ENCODE measurements around the gene DDX19B. TPM values are rescaled to one million over a fixed set of nuclear protein-coding genes. Genes with fewer than 3 reads are reported as not detected.

Gene DDX19B
- polyA plus RNA-seq, 2 of the 4 experiments (the other 2 are of a cell fraction) = 26.9 to 50.6 TPM

- Histone ChIP-seq H3K27ac (no peak overlapping the region), H3K4me3 (no peak overlapping the region), H3K4me1 (no peaks in the 10 kb centered on the region), H3K9me3 (no peaks in the 10 kb centered on the region), H3K4me2 (no peak overlapping the region)
- FAIRE-seq = no peak
- TF ChIP-seq HOXB5 (CRISPR knock-in tag; IDR thresholded peaks at IDR 0.05) (no peak), PHF8 (IDR thresholded peaks at IDR 0.05; ENCODE audit: borderline replicate concordance, low read depth) (no peak)
- WGBS (ENCODE audit: missing lambda C conversion rate) = 91% methylated on average over 7 of the region's 9 CpGs
- POLR2A ChIA-PET = no interaction called here
- no peak for ATAC-seq
- CTCF ChIA-PET = interaction anchor here (1.0 to 1.2 kb wide), 3 partner anchors 9 to 21 kb away, joined by 3 to 4 read pairs (median 4); no protein-coding TSS in a partner anchor
- no peak for DNase-seq (ENCODE audit: low read depth in 1 of 2, low spot score in 1 of 2)
These were observed 43.4 kb upstream of the DDX19B start for GRCh38 chr16:70255574-70255973.

DNA sequence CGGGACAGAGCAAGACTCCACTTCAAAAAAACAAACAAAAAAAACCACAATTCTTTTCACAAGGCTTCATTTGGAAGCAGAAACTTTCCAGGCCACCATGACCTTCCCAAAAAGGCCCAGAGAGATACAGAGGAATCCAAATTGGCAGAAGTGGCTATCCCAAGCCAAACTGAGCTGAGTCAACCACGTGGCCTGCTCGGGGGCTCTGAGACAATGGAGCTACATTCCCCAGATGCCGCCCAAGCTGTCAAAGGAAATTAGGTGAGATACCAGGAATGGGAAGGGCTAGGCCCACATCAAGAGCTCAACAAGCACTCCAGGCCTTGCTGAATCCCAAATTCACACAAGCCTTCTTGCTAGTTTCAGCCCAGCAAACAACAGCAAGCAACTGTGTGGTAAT lies 41.6 kb upstream of the DDX19B start:
- FAIRE-seq = no peak
- Histone ChIP-seq H3K27ac (no peak overlapping the region), H3K4me1 (no peaks in the 10 kb centered on the region), H3K4me3 (no peak overlapping the region), H3K4me2 (no peak overlapping the region), H3K9me3 (no peaks in the 10 kb centered on the region)
- WGBS (ENCODE audit: missing lambda C conversion rate) = 89% methylated on average over 4 of the region's 4 CpGs
- no peak for DNase-seq (ENCODE audit: low read depth in 1 of 2, low spot score in 1 of 2)
- POLR2A ChIA-PET = no interaction called here
- no peak for ATAC-seq
- TF ChIP-seq NFE2L2 (conservative IDR thresholded peaks at IDR 0.05; ENCODE audit: low read length) = no peak
- TF ChIP-seq ZFP36 (IDR thresholded peaks at IDR 0.05; ENCODE audit: borderline replicate concordance, partially characterized antibody) = no peak
- TF ChIP-seq CBX2 (IDR thresholded peaks at IDR 0.05; ENCODE audit: borderline replicate concordance, low read depth) = no peak
- TF ChIP-seq EHF (CRISPR knock-in tag; IDR thresholded peaks at IDR 0.05) = no peak
- no peak for TF ChIP-seq ZSCAN20 (CRISPR knock-in tag; IDR thresholded peaks at IDR 0.05)
- TF ChIP-seq NPAS2 (CRISPR knock-in tag; IDR thresholded peaks at IDR 0.05; ENCODE audit: borderline replicate concordance) = no peak
- TF ChIP-seq, protein P1, sequence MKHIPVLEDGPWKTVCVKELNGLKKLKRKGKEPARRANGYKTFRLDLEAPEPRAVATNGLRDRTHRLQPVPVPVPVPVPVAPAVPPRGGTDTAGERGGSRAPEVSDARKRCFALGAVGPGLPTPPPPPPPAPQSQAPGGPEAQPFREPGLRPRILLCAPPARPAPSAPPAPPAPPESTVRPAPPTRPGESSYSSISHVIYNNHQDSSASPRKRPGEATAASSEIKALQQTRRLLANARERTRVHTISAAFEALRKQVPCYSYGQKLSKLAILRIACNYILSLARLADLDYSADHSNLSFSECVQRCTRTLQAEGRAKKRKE (CRISPR knock-in tag; IDR thresholded peaks at IDR 0.05; ENCODE audit: low read depth) = no peak
- TF ChIP-seq RARB (CRISPR knock-in tag; IDR thresholded peaks at IDR 0.05) = no peak
- TF ChIP-seq HMGXB4 (CRISPR knock-in tag; IDR thresholded peaks at IDR 0.05; ENCODE audit: borderline replicate concordance) = no peak
- TF ChIP-seq ZC3H11A (IDR thresholded peaks at IDR 0.05) = no peak
- no peak for TF ChIP-seq ESRRA (IDR thresholded peaks at IDR 0.05; ENCODE audit: borderline replicate concordance, low read length)
- no peak for TF ChIP-seq GATA3 (IDR thresholded peaks at IDR 0.05; ENCODE audit: borderline replicate concordance)
- TF ChIP-seq RFX5 (IDR thresholded peaks at IDR 0.05) = no peak
- TF ChIP-seq, protein P2, sequence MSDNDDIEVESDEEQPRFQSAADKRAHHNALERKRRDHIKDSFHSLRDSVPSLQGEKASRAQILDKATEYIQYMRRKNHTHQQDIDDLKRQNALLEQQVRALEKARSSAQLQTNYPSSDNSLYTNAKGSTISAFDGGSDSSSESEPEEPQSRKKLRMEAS (IDR thresholded peaks at IDR 0.05) = no peak
- no peak for TF ChIP-seq MAZ (IDR thresholded peaks at IDR 0.05; ENCODE audit: borderline replicate concordance, low read depth, low read length)
- CTCF ChIA-PET = no interaction called here

DNA sequence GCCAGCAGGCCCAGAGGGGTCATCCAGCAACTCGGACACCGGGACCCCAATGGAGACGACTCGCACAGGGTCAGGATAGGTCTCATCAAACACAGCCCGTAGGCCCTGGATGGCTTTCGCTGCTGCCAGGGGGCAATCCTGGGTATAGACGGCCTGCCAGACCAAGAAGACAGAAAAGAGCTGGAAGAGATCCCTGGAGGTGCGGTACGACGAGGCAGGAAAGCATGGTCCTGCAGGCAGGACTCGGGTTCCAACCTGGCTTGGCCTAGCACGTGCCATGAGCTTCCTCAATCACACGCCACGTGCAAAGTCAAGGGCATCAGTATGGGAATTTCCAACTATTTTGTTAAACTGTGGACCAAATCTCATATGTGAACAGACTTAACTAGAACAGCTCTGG lies 40.9 kb upstream of the DDX19B start:
- no peak overlapping the region for H3K27ac ChIP-seq
- TF ChIP-seq HOXA7 (CRISPR knock-in tag; IDR thresholded peaks at IDR 0.05) = no peak
- TF ChIP-seq JUN (IDR thresholded peaks at IDR 0.05) = no peak
- no peak for TF ChIP-seq MAFK (IDR thresholded peaks at IDR 0.05; ENCODE audit: partially characterized antibody)
- no peak for TF ChIP-seq SMC3 (IDR thresholded peaks at IDR 0.05)
- TF ChIP-seq PBX3 (IDR thresholded peaks at IDR 0.05) = no peak
- no peak for TF ChIP-seq JUNB (IDR thresholded peaks at IDR 0.05)
- no peak for TF ChIP-seq KDM5A (IDR thresholded peaks at IDR 0.05)
- TF ChIP-seq RAD21 (conservative IDR thresholded peaks at IDR 0.05 in 1 of 2, IDR thresholded peaks at IDR 0.05 in 1 of 2) = no peak
- no peak for TF ChIP-seq CBX8 (IDR thresholded peaks at IDR 0.05)
- no peak for TF ChIP-seq MYC (IDR thresholded peaks at IDR 0.05; ENCODE audit: borderline replicate concordance, low read length)
- TF ChIP-seq NPAS2 (CRISPR knock-in tag; IDR thresholded peaks at IDR 0.05; ENCODE audit: borderline replicate concordance) = no peak
- TF ChIP-seq, protein P2 (IDR thresholded peaks at IDR 0.05) = no peak
- H3K9me3 ChIP-seq = no peaks in the 10 kb centered on the region
- no peak for FAIRE-seq
- H3K4me2 ChIP-seq = no peak overlapping the region
- ChIA-PET CTCF (interaction anchor here (1.1 kb wide), 1 partner anchor 9 kb away, joined by 3 read pairs; no protein-coding TSS in a partner anchor), POLR2A (no interaction called here)
- H3K4me1 ChIP-seq = no peaks in the 10 kb centered on the region
- 96% methylated on average over 14 of the region's 14 CpGs for WGBS (ENCODE audit: missing lambda C conversion rate)
- H3K4me3 ChIP-seq = no peak overlapping the region
- no peak for ATAC-seq
- no peak for DNase-seq (ENCODE audit: low read depth in 1 of 2, low spot score in 1 of 2)

Data from A549 (cell line).